HG03378 (cell line): Measurements from ENCODE around the gene NR2F6.

Experiments
- ATAC-seq: cut with Tn5 transposase; IDR thresholded peaks from one replicate; pipeline ENCODE4 v1.9.1; 2021; ENCODE audit warnings: mild to moderate bottlenecking, moderate library complexity; ENCODE audit not compliant: unreplicated experiment

NR2F6 gene

GRCh38 chr19:17264641-17264979 lies 18.9 kb upstream of the NR2F6 start, which contains the start of gene USHBP1:
TSS of gene USHBP1 (minus strand) at chr19:17264745. CDS start at chr19:17264299, 446 bp downstream.
- ATAC-seq, result no peak

GRCh38 chr19:17263712-17264640 lies 18.3 kb upstream of the NR2F6 start:
- no peak for ATAC-seq

- ATAC-seq, result no peak
Observed at GRCh38 chr19:17262557-17262956, 16.8 kb upstream of the NR2F6 start.

GRCh38 chr19:17260842-17261325 lies 15.2 kb upstream of the NR2F6 start:
- peak; percentile 60 for ATAC-seq

GRCh38 chr19:17259934-17260333 lies 14.2 kb upstream of the NR2F6 start:
- no peak for ATAC-seq

- ATAC-seq, result no peak
Observed at GRCh38 chr19:17259118-17259780, 13.5 kb upstream of the NR2F6 start.

- no peak for ATAC-seq
Observed at GRCh38 chr19:17256130-17256529, 10.4 kb upstream of the NR2F6 start.

- no peak for ATAC-seq
Observed at GRCh38 chr19:17255150-17255621, 9.5 kb upstream of the NR2F6 start.

- ATAC-seq, result no peak
Observed at GRCh38 chr19:17254636-17255035, 8.9 kb upstream of the NR2F6 start.

- no peak for ATAC-seq
Observed at GRCh38 chr19:17249887-17250548, 4.3 kb upstream of the NR2F6 start.

- no peak for ATAC-seq
Observed at GRCh38 chr19:17248011-17248776, 2.5 kb upstream of the NR2F6 start.

GRCh38 chr19:17246681-17247425 lies 1.1 kb upstream of the NR2F6 start:
- ATAC-seq, result no peak

GRCh38 chr19:17244618-17245534 lies 843 bp downstream of the NR2F6 start:
- ATAC-seq, result no peak

- no peak for ATAC-seq
Observed at GRCh38 chr19:17243830-17244617, 1.7 kb downstream of the NR2F6 start.

GRCh38 chr19:17243211-17243829 lies 2.4 kb downstream of the NR2F6 start:
- ATAC-seq, result no peak

- no peak for ATAC-seq
Observed at GRCh38 chr19:17242431-17243208, 3.1 kb downstream of the NR2F6 start.
